ENCODE results near the gene ACVR1.

DNA sequence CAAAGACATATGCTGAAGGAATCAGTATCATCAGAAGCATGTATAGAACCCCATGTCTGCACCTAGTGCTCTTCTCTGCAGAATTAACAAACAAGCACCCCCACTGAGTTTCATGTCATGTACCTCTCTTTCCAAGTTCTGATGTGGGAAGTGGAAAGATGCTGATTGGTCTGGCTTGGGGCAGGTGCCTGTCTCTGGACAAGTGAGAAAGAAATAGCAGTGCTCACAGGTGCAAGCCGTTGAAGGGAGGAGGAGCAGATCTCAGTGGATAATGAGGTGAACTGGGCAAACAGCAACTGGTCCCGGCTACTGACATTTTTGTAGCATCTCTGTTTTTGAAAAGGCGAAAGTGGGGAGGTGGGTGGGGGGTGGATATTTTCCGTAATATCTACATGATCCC, 17.5 kb upstream of the ACVR1 start:
- TF ChIP-seq EP300 (IDR thresholded peaks at IDR 0.05; ENCODE audit: borderline replicate concordance in 1 of 2, low read depth in 1 of 2, low read length in 1 of 2) (no peak), POLR2AphosphoS5 (IDR thresholded peaks at IDR 0.05; ENCODE audit: low read depth, low read length) (no peak), FOXM1 (IDR thresholded peaks at IDR 0.05; ENCODE audit: low read depth) (no peak), TAF1 (IDR thresholded peaks at IDR 0.05; ENCODE audit: borderline replicate concordance, low read depth, low read length) (no peak), GATA2 (CRISPR knock-in tag; IDR thresholded peaks at IDR 0.05) (no peak)
- TF ChIP-seq, protein P1, sequence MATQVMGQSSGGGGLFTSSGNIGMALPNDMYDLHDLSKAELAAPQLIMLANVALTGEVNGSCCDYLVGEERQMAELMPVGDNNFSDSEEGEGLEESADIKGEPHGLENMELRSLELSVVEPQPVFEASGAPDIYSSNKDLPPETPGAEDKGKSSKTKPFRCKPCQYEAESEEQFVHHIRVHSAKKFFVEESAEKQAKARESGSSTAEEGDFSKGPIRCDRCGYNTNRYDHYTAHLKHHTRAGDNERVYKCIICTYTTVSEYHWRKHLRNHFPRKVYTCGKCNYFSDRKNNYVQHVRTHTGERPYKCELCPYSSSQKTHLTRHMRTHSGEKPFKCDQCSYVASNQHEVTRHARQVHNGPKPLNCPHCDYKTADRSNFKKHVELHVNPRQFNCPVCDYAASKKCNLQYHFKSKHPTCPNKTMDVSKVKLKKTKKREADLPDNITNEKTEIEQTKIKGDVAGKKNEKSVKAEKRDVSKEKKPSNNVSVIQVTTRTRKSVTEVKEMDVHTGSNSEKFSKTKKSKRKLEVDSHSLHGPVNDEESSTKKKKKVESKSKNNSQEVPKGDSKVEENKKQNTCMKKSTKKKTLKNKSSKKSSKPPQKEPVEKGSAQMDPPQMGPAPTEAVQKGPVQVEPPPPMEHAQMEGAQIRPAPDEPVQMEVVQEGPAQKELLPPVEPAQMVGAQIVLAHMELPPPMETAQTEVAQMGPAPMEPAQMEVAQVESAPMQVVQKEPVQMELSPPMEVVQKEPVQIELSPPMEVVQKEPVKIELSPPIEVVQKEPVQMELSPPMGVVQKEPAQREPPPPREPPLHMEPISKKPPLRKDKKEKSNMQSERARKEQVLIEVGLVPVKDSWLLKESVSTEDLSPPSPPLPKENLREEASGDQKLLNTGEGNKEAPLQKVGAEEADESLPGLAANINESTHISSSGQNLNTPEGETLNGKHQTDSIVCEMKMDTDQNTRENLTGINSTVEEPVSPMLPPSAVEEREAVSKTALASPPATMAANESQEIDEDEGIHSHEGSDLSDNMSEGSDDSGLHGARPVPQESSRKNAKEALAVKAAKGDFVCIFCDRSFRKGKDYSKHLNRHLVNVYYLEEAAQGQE (IDR thresholded peaks at IDR 0.05; ENCODE audit: low read depth, low read length): no peak
- TF ChIP-seq, protein P2, sequence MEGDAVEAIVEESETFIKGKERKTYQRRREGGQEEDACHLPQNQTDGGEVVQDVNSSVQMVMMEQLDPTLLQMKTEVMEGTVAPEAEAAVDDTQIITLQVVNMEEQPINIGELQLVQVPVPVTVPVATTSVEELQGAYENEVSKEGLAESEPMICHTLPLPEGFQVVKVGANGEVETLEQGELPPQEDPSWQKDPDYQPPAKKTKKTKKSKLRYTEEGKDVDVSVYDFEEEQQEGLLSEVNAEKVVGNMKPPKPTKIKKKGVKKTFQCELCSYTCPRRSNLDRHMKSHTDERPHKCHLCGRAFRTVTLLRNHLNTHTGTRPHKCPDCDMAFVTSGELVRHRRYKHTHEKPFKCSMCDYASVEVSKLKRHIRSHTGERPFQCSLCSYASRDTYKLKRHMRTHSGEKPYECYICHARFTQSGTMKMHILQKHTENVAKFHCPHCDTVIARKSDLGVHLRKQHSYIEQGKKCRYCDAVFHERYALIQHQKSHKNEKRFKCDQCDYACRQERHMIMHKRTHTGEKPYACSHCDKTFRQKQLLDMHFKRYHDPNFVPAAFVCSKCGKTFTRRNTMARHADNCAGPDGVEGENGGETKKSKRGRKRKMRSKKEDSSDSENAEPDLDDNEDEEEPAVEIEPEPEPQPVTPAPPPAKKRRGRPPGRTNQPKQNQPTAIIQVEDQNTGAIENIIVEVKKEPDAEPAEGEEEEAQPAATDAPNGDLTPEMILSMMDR (IDR thresholded peaks at IDR 0.05): no peak

Measured in SK-N-SH (cell line).